Caco-2 (cell line): Measurements from ENCODE around the gene HSDL2. TPM values are rescaled to one million over a fixed set of nuclear protein-coding genes. Genes with fewer than 3 reads are reported as not detected.

Experiments
- BruUV-seq: library from RNA; stranded (reverse); fragments of 400-500 nt; replicated peaks from 2 replicates; lab custom pipeline; 2021; lab: Mats Ljungman, UMichigan
- CTCF ChIA-PET: fragments of 300-600 bp; sonication (Branson Sonifier 250); formaldehyde crosslinking; loops from one replicate; lab custom pipeline; 2022; ENCODE audit warnings: antibody characterized with exemption; lab: Charles Lee
- POLR2A ChIA-PET: fragments of 300-600 bp; sonication (Branson Sonifier 250); formaldehyde crosslinking; loops from one replicate; lab custom pipeline; 2022; ENCODE audit warnings: antibody characterized with exemption; lab: Charles Lee
- DNase-seq, 2 experiments: peaks; one replicate each; pipeline versions ENCODE4 v3.0.0 to v3.0.0-alpha.2; 2020 to 2022
- H3K27me3 ChIP-seq: replicated peaks from 2 replicates; pipeline ENCODE4 v1.6.0; 2011; ENCODE audit warnings: low read length; ENCODE audit not compliant: control insufficient read depth, insufficient read depth
- H3K36me3 ChIP-seq: 2 replicates; pipeline ENCODE4 v1.5.1; 2011; ENCODE audit warnings: low read length; ENCODE audit not compliant: control insufficient read depth, insufficient read depth
- H3K4me1 ChIP-seq: fragments of 250-450 bp; sonication (Bioruptor Pico); 2 replicates; pipeline ENCODE4 v1.5.1; 2020; ENCODE audit warnings: mild to moderate bottlenecking
- H3K4me3 ChIP-seq: 2 replicates; pipeline ENCODE4 v1.5.1; 2011; ENCODE audit warnings: low read depth, mild to moderate bottlenecking, control low read depth, low read length
- H3K9me3 ChIP-seq: fragments of 250-450 bp; sonication (Bioruptor Pico); 2 replicates; pipeline ENCODE4 v1.5.1; 2020; ENCODE audit warnings: mild to moderate bottlenecking, moderate library complexity
- H3K27ac Mint-ChIP-seq: one replicate; pipeline ENCODE4 v1.8.0; 2022; ENCODE audit warnings: mixed read lengths; ENCODE audit not compliant: unreplicated experiment
- H3K27me3 Mint-ChIP-seq: one replicate; pipeline ENCODE4 v1.8.0; 2022; ENCODE audit warnings: mixed read lengths; ENCODE audit not compliant: insufficient read depth, unreplicated experiment
- H3K36me3 Mint-ChIP-seq: one replicate; pipeline ENCODE4 v1.8.0; 2022; ENCODE audit warnings: mild to moderate bottlenecking, mixed read lengths; ENCODE audit not compliant: insufficient read depth, unreplicated experiment
- H3K4me1 Mint-ChIP-seq: one replicate; pipeline ENCODE4 v1.8.0; 2022; ENCODE audit warnings: low read depth, mixed read lengths; ENCODE audit not compliant: unreplicated experiment
- H3K4me3 Mint-ChIP-seq: one replicate; pipeline ENCODE4 v1.8.0; 2022; ENCODE audit warnings: mild to moderate bottlenecking, moderate library complexity, mixed read lengths; ENCODE audit not compliant: unreplicated experiment
- H3K9me3 Mint-ChIP-seq: one replicate; pipeline ENCODE4 v1.8.0; 2022; ENCODE audit warnings: mixed read lengths; ENCODE audit not compliant: unreplicated experiment
- intact Hi-C: fragments of 100-400 bp; cut with micrococcal nuclease; formaldehyde crosslinking; loops from one replicate; pipeline ENCODE4 v1.10.0; 2022; ENCODE audit not compliant: unreplicated experiment
- total RNA-seq: library from RNA; stranded (reverse); gene quantifications from 2 replicates; pipeline ENCODE4 v1.2.3, GENCODE V29; 2022
- TF ChIP-seq, protein P1 (sequence below), 2 experiments: fragments of 200-600 bp in 1 of 2; IDR thresholded peaks; 1 replicate in 1 of 2; 2 replicates in 1 of 2; pipeline versions ENCODE4 v1.5.1 to v1.8.0; 2011 to 2022; ENCODE audit warnings: antibody characterized with exemption in 1 of 2, control low read depth in 1 of 2, inconsistent platforms in 1 of 2, low read depth in 1 of 2, low read length in 1 of 2, mild to moderate bottlenecking in 1 of 2, moderate library complexity in 1 of 2; ENCODE audit not compliant: insufficient read depth in 1 of 2, severe bottlenecking in 1 of 2, unreplicated experiment in 1 of 2

The HSDL2 gene
- total RNA-seq, 1 experiment from 2014 or later: 134 TPM

DNA sequence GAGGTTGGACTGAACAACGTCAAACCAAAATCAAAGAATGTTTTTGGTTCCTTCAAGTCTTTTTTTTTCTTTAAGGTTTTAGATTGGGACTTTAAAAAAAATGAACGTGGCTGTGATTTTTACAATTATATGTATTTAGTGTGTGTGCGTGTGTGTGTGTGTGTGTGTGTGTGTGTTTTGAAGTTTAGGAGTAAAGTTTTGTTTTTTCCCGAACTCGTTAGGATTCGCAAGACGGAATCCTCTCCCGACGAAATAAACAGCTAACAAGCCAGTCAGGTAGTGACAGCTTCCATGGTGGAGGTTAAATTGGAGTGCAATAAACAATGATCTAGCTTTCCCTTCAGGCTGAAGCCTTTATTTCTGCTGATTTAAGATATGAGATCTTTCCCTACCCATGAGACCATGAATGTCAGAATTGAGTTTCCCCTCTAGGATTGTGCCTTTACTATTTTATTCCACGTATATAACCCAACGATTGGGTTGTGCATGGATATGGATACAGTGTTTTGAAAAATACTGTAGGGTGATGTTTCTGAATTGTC is 108.0 kb downstream of the HSDL2 start:
- Histone ChIP-seq H3K4me3 (peak overlapping the region; percentile 64), H3K36me3 (no peaks in the 10 kb centered on the region), H3K27me3 (no peaks in the 10 kb centered on the region), H3K4me1 (peaks cover 25% of the 10 kb centered on the region), H3K9me3 (0 out of 2 replicates have a peak, but pooled peaks cover 3% of the 10 kb centered on the region)
- Mint-ChIP-seq H3K27ac (peak overlapping the region; percentile 56), H3K4me3 (peak overlapping the region; percentile 99), H3K36me3 (peaks cover 22% of the 10 kb centered on the region), H3K4me1 (peaks cover 33% of the 10 kb centered on the region), H3K9me3 (peaks cover 9% of the 10 kb centered on the region), H3K27me3 (no peaks in the 10 kb centered on the region)
- TSS peak; percentile 36 for BruUV-seq
- ChIA-PET CTCF (no interaction called here), POLR2A (interaction anchor here (1.1 kb wide), 1 partner anchor 109 kb away, joined by 6 read pairs; no protein-coding TSS in a partner anchor)
- TF ChIP-seq, protein P1, sequence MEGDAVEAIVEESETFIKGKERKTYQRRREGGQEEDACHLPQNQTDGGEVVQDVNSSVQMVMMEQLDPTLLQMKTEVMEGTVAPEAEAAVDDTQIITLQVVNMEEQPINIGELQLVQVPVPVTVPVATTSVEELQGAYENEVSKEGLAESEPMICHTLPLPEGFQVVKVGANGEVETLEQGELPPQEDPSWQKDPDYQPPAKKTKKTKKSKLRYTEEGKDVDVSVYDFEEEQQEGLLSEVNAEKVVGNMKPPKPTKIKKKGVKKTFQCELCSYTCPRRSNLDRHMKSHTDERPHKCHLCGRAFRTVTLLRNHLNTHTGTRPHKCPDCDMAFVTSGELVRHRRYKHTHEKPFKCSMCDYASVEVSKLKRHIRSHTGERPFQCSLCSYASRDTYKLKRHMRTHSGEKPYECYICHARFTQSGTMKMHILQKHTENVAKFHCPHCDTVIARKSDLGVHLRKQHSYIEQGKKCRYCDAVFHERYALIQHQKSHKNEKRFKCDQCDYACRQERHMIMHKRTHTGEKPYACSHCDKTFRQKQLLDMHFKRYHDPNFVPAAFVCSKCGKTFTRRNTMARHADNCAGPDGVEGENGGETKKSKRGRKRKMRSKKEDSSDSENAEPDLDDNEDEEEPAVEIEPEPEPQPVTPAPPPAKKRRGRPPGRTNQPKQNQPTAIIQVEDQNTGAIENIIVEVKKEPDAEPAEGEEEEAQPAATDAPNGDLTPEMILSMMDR (IDR thresholded peaks at IDR 0.05; ENCODE audit: insufficient read depth in 1 of 2, low read depth in 1 of 2, low read length in 1 of 2, severe bottlenecking in 1 of 2, unreplicated experiment in 1 of 2): no peak
- intact Hi-C loops: loop anchor here (2.0 to 5.0 kb wide), 2 partner anchors 179 to 223 kb away; no protein-coding TSS in a partner anchor
- no peak for DNase-seq

DNA sequence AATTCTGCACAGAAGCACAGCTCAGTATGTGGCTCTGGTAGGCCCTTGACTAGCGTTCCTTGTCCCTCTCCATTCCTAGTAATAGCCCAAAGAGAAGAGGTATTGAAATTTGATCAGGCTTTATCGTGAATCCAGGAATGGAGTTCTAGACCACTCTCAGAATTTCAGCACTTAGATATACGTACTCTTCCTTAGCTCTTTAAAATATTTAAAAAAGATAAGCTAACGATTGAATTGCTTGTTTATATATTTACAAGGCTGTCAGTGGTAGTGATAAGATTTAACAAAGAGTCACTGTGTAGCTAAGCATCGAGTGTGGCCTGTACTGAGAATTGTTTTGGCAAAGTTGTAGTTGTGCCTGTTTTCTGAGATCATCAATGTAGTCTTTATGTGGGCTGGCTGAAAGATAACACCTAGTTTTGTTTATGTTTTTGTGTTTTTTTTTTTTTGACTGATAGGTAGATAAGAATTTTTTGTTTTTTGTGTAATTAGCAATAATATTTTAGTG is 109.2 kb downstream of the HSDL2 start:
- Histone ChIP-seq H3K4me3 (no peak overlapping the region), H3K4me1 (peaks cover 25% of the 10 kb centered on the region), H3K27me3 (no peaks in the 10 kb centered on the region), H3K36me3 (no peaks in the 10 kb centered on the region), H3K9me3 (peaks cover 10% of the 10 kb centered on the region)
- DNase-seq: no peak
- Mint-ChIP-seq H3K9me3 (peaks cover 22% of the 10 kb centered on the region), H3K36me3 (peaks cover 34% of the 10 kb centered on the region), H3K27ac (no peak overlapping the region), H3K4me1 (peaks cover 33% of the 10 kb centered on the region), H3K4me3 (peak overlapping the region; percentile 29), H3K27me3 (no peaks in the 10 kb centered on the region)
- no TSS peak for BruUV-seq
- TF ChIP-seq, protein P1 (IDR thresholded peaks at IDR 0.05; ENCODE audit: insufficient read depth in 1 of 2, low read depth in 1 of 2, low read length in 1 of 2, severe bottlenecking in 1 of 2, unreplicated experiment in 1 of 2): no peak
- POLR2A ChIA-PET: interaction anchor here (0.7 to 1.1 kb wide), 2 partner anchors 9 to 110 kb away, joined by 6 read pairs; no protein-coding TSS in a partner anchor
- intact Hi-C loops: loop anchor here (5.0 kb wide), 1 partner anchor 178 kb away; no protein-coding TSS in a partner anchor
- CTCF ChIA-PET: interaction anchor here (0.6 kb wide), 1 partner anchor 109 kb away, joined by 3 read pairs; the partner anchor contains the start of gene HSDL2

DNA sequence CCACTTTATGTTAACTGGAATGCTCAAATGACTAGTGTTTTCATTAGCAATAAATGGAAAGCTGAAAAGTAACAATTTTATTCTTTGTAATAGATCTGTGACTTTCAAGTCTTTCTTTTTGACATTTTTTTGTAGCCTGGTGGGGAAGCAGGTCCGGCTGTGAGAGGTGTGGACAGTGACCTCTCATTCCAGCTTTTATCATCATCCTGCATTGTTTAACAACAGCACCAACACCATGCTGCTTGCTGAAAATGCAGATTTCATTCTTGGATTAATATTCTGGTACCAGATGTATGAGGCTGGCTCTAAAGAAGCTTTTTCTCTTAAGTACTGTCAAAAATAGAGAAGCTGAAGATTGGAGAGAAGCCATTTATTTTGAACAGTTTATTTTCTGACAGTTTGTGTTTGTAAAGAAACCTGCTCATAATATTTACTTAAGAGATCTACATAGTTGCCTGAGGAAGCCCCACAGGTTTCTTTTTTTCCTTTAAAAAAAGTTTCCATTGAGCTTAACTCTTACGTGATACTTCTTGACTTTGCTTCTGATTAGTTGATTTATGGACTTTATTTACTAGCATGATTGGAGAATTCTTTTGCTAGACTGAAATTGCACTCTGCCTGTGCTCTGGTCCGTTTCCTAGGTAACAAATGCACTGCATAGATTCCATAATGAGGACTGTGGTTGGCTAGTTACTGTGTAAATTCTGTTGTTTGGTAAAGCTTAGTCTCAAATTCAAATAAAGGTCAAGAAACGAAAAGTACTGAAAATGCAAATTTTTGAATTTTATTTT is 110.2 kb downstream of the HSDL2 start:
- no peaks in the 10 kb centered on the region for H3K27me3 ChIP-seq
- H3K4me3 ChIP-seq: no peak overlapping the region
- POLR2A ChIA-PET: no interaction called here
- Mint-ChIP-seq H3K27me3 (no peaks in the 10 kb centered on the region), H3K4me1 (peaks cover 31% of the 10 kb centered on the region), H3K36me3 (peaks cover 44% of the 10 kb centered on the region), H3K27ac (peak overlapping the region; percentile 64), H3K4me3 (no peak overlapping the region), H3K9me3 (peaks cover 31% of the 10 kb centered on the region)
- H3K4me1 ChIP-seq: peaks cover 25% of the 10 kb centered on the region
- H3K9me3 ChIP-seq: peaks cover 11% of the 10 kb centered on the region
- intact Hi-C loops: loop anchor here (5.0 kb wide), 1 partner anchor 177 kb away; no protein-coding TSS in a partner anchor
- TF ChIP-seq, protein P1 (IDR thresholded peaks at IDR 0.05; ENCODE audit: insufficient read depth in 1 of 2, low read depth in 1 of 2, low read length in 1 of 2, severe bottlenecking in 1 of 2, unreplicated experiment in 1 of 2): no peak
- no peaks in the 10 kb centered on the region for H3K36me3 ChIP-seq
- BruUV-seq: no TSS peak
- peak in 1 of 2 experiments; percentile 15 for DNase-seq
- CTCF ChIA-PET: no interaction called here
